Activated CD4-positive, alpha-beta T cell treated with anti-CD3 and anti-CD28 coated beads, Interleukin-2, amount 10 ng/mL, durations not matched to agents 24 days and 14 days (primary cell): ENCODE results near the gene UTP11. TPM values are rescaled to one million over a fixed set of nuclear protein-coding genes. Genes with fewer than 3 reads are reported as not detected.

ENCODE experiments used
- DNase-seq: peaks from one replicate; pipeline ENCODE4 v3.0.0; 2022
- H3K27ac Mint-ChIP-seq: one replicate; pipeline ENCODE4 v1.8.0; 2022; ENCODE audit warnings: mild to moderate bottlenecking, mixed read lengths
- H3K27me3 Mint-ChIP-seq: one replicate; pipeline ENCODE4 v1.8.0; 2022; ENCODE audit warnings: mixed read lengths
- H3K36me3 Mint-ChIP-seq: one replicate; pipeline ENCODE4 v1.8.0; 2022; ENCODE audit warnings: low read depth, mild to moderate bottlenecking, mixed read lengths
- H3K4me1 Mint-ChIP-seq: one replicate; pipeline ENCODE4 v1.8.0; 2021; ENCODE audit warnings: mixed read lengths
- H3K4me3 Mint-ChIP-seq: one replicate; pipeline ENCODE4 v1.8.0; 2022; ENCODE audit warnings: mild to moderate bottlenecking, moderate library complexity, mixed read lengths
- H3K9me3 Mint-ChIP-seq: one replicate; pipeline ENCODE4 v1.8.0; 2021; ENCODE audit warnings: mixed read lengths
- intact Hi-C: fragments of 100-400 bp; cut with micrococcal nuclease; formaldehyde crosslinking; loops from one replicate; pipeline ENCODE4 v1.15.1; 2023
- total RNA-seq: library from RNA; stranded (reverse); gene quantifications from 2 replicates; pipeline ENCODE4 v1.2.3, GENCODE V29; 2022

UTP11 gene
- total RNA-seq, 1 donor from 2014 or later, result 99.5 TPM

DNA sequence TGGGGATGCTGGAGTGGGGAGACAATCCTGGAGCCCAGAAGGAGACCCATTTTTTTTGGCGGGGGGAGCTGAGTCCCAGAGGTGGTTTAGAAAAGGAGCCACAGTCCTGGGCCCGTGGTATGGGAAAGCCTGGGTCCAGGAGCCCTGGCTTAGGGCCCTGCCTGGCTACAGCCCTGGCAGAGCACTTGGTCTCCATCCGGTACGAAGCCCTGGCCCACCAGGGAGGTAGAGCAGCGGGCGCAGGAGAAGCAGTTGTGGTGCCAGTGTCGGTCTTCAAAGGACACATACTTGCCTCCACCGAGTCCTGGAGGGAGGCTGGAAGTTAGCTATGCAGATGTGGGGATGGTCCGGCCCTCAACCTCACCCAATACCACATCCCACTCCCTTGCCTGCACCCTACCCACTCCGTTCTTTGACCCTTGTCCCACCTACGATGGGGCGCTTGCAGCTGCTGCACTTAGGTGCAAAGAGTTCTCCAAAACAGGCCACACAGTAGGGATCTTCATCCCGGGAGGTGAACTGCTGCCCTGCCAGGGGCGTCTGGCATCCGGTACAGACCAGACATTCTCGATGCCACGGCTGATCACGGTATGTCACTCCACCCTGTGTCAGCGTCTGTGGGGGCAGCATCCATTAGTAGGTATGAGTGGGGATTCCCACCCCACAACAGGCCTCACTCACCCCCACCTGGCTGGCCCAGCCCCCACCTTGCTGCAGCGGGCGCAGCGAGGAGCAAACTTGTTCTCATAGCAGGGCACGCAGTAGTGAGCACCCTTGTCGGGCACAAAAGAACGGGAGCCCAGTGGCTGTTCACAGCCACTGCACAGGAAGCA lies 15.1 kb upstream of the UTP11 start:
- intact Hi-C loops, result loop anchor here (5.0 to 10.0 kb wide), 2 partner anchors 65 to 303 kb away; partner anchors contain the start of gene CDCA8
- Mint-ChIP-seq H3K4me1 (peaks cover 51% of the 10 kb centered on the region), H3K36me3 (peaks cover 40% of the 10 kb centered on the region), H3K27me3 (no peaks in the 10 kb centered on the region), H3K4me3 (no peak overlapping the region), H3K9me3 (no peaks in the 10 kb centered on the region), H3K27ac (peak overlapping the region; percentile 41)
- no peak for DNase-seq

DNA sequence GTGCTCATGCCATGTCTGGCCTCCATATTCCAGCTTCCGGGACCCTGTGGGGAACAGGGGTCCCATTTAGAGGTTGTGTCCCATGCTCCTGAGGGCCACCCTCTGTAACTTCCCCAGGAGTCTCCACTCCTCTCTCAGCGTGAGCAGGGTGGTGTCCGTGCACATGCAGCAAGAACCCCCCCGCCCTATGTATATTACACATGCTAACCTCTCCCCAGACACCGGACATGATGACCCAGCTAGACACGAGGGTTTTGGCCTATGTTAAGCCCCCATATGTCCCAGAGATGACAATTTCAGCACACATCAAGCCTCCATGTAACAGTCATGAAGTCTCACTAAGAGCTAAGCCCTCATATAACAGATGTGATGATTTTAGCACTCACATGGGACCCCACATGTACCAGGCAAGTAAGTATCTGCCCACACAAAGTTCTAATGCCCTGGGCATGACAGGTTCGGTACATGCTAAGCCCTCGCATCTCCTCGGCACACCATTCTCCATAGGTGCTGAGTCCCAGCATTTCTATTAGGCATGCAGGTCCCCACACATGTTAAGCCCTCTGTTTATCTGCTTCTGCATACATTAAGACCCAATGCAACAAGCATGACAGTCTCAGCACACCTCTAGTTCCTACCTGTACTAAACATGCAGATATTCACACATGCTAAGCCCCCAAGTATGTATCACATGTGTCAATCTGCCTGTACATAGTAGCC lies 14.3 kb upstream of the UTP11 start:
- Mint-ChIP-seq H3K4me3 (peak overlapping the region; percentile 1), H3K4me1 (peaks cover 53% of the 10 kb centered on the region), H3K36me3 (peaks cover 41% of the 10 kb centered on the region), H3K27ac (peak overlapping the region; percentile 59), H3K9me3 (no peaks in the 10 kb centered on the region), H3K27me3 (no peaks in the 10 kb centered on the region)
- DNase-seq, result no peak
- intact Hi-C loops, result loop anchor here (5.0 to 10.0 kb wide), 2 partner anchors 66 to 303 kb away; partner anchors contain the start of gene CDCA8

- intact Hi-C loops, result loop anchor here (5.0 to 10.0 kb wide), 2 partner anchors 67 to 304 kb away; partner anchors contain the start of gene CDCA8
Observed at GRCh38 chr1:37998913-37999429, 13.6 kb upstream of the UTP11 start.

GRCh38 chr1:37999430-38000232 lies 12.9 kb upstream of the UTP11 start:
- Mint-ChIP-seq H3K27ac (peak overlapping the region; percentile 92), H3K4me3 (peak overlapping the region; percentile 79), H3K4me1 (peaks cover 63% of the 10 kb centered on the region), H3K27me3 (no peaks in the 10 kb centered on the region), H3K36me3 (peaks cover 53% of the 10 kb centered on the region), H3K9me3 (no peaks in the 10 kb centered on the region)
- DNase-seq, result no peak
- intact Hi-C loops, result loop anchor here (5.0 to 10.0 kb wide), 2 partner anchors 67 to 305 kb away; partner anchors contain the start of gene CDCA8

More at GRCh38 chr1:37998913-37999429, 13.6 kb upstream of the UTP11 start:
- Mint-ChIP-seq H3K4me3 (peak overlapping the region; percentile 79), H3K9me3 (no peaks in the 10 kb centered on the region), H3K27me3 (no peaks in the 10 kb centered on the region), H3K36me3 (peaks cover 48% of the 10 kb centered on the region), H3K4me1 (peaks cover 60% of the 10 kb centered on the region), H3K27ac (peak overlapping the region; percentile 92)
- DNase-seq, result no peak

- peaks cover 58% of the 10 kb centered on the region for H3K4me1 Mint-ChIP-seq
- peak overlapping the region; percentile 92 for H3K27ac Mint-ChIP-seq
- H3K36me3 Mint-ChIP-seq, result peaks cover 49% of the 10 kb centered on the region
- no peak for DNase-seq
- intact Hi-C loops, result no loop called here
- H3K4me3 Mint-ChIP-seq, result peak overlapping the region; percentile 79
- no peaks in the 10 kb centered on the region for H3K27me3 Mint-ChIP-seq
- H3K9me3 Mint-ChIP-seq, result no peaks in the 10 kb centered on the region
Observed at GRCh38 chr1:38000233-38000528, 12.4 kb upstream of the UTP11 start.

- DNase-seq, result no peak
- Mint-ChIP-seq H3K4me1 (peaks cover 57% of the 10 kb centered on the region), H3K9me3 (no peaks in the 10 kb centered on the region), H3K4me3 (peak overlapping the region; percentile 79), H3K27me3 (no peaks in the 10 kb centered on the region), H3K27ac (peak overlapping the region; percentile 92), H3K36me3 (peaks cover 46% of the 10 kb centered on the region)
- intact Hi-C loops, result no loop called here
Observed at GRCh38 chr1:38000529-38001455, 11.7 kb upstream of the UTP11 start.

DNA sequence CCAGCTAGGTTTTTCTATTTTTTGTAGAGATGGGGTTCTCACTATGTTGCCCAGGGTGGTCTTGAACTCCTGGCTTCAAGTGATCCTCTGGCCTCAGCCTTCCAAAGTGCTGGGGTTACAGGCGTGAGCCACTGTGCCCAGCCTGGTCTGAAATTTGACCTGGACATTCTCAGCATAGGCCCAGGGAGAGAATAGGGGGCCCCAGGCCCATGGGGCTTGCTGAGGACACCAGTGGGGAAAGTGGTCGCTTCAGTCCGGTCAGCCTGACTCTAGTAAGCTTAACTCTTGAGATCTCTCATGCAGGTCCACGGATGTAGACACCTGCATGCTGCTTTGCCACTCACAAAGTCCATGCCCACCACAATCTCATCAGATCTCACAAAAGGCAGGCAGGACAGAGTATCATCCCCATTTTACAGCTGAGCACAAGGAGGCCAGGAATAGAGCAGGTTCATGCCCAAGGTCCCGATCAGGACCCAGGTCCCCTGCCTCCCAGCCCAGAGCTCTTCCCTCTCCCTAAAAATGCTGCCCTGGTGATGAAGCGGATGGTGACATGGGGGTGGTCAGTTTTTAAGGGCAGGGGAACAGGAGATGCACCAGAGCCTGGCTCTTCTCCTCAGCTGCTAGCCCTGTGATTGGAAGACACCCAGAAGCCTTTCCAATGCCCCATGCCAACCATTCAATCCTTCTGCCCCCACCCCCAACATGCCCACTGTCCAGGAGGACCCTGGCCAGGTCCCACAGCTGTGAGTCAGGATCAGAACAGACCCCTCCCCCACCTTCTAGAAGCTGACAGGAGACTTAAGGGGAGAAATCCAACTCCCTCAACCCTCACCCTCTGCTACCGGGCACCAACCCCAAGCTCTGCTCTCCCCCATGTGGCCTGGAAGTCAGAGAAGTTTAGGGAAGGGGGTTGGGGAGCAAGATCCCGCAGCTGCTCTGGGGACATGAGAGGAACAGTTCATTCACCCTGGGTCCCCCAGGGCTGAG lies 9.0 kb upstream of the UTP11 start:
- no peaks in the 10 kb centered on the region for H3K27me3 Mint-ChIP-seq
- no peak for DNase-seq
- H3K36me3 Mint-ChIP-seq, result peaks cover 33% of the 10 kb centered on the region
- H3K4me1 Mint-ChIP-seq, result peaks cover 46% of the 10 kb centered on the region
- H3K4me3 Mint-ChIP-seq, result peak overlapping the region; percentile 99
- H3K9me3 Mint-ChIP-seq, result no peaks in the 10 kb centered on the region
- intact Hi-C loops, result loop anchor here (1.0 kb wide), 1 partner anchor 13 kb away; the partner anchor contains the start of gene SF3A3
- peak overlapping the region; percentile 93 for H3K27ac Mint-ChIP-seq

GRCh38 chr1:38004284-38005108 lies 8.0 kb upstream of the UTP11 start:
- Mint-ChIP-seq H3K9me3 (no peaks in the 10 kb centered on the region), H3K4me3 (peak overlapping the region; percentile 99), H3K36me3 (peaks cover 25% of the 10 kb centered on the region), H3K27ac (peak overlapping the region; percentile 93), H3K27me3 (no peaks in the 10 kb centered on the region), H3K4me1 (peaks cover 47% of the 10 kb centered on the region)
- intact Hi-C loops, result loop anchor here (1.0 kb wide), 1 partner anchor 14 kb away; the partner anchor contains the start of gene SF3A3
- DNase-seq, result peak; percentile 77

DNA sequence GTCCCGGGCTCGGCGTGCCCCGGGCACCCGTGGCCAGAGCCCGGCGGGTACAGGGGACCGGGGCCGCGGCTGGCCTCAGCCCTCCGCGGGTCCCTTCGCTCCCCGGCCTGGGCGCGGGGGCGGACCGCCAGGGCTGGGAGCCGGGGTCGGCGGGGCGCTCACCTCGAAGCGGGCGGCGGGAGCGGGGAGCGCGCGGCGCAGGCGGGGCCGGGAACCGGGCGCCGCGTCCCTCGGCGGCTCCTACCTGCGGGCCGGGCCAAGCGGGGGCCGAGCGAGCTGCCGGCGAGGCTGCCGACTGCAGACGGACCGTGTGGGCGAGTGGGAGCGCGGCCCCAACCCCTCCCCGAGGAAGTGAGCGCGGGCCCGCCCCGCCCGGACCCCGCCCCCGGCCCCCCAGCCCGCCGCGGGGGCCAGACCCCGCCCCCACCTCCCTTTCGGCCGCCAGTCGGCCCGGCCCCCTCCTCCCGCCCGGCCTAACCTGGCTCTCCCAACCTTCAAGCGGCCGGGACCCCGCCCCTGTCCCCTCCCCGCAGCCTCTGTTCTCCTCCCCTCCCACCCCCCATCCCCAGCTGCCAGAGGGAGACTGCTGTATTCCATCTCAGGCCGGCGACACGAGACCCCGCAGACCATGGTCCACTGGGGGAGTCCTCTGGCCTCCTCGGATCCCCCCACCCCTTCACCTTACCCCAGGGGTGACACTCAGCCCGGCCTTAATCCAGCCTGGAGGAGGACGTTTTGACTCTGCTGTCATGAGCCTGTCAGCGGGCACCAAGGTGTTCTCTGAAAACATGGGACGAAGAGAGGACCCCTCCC lies 7.1 kb upstream of the UTP11 start, which contains the start of gene FHL3:
Gene FHL3 (minus strand): TSS at position 320 of the 813 bp plus-strand sequence. CDS start 6,102 bp downstream, outside the sequence.
- intact Hi-C loops, result no loop called here
- Mint-ChIP-seq H3K4me1 (peaks cover 47% of the 10 kb centered on the region), H3K9me3 (no peaks in the 10 kb centered on the region), H3K27me3 (no peaks in the 10 kb centered on the region), H3K4me3 (peak within 1 kb of the TSS; percentile 99), H3K36me3 (peaks cover 21% of the 10 kb centered on the region), H3K27ac (peak within 1 kb of the TSS; percentile 93)
- DNase-seq, result peak; percentile 83

DNA sequence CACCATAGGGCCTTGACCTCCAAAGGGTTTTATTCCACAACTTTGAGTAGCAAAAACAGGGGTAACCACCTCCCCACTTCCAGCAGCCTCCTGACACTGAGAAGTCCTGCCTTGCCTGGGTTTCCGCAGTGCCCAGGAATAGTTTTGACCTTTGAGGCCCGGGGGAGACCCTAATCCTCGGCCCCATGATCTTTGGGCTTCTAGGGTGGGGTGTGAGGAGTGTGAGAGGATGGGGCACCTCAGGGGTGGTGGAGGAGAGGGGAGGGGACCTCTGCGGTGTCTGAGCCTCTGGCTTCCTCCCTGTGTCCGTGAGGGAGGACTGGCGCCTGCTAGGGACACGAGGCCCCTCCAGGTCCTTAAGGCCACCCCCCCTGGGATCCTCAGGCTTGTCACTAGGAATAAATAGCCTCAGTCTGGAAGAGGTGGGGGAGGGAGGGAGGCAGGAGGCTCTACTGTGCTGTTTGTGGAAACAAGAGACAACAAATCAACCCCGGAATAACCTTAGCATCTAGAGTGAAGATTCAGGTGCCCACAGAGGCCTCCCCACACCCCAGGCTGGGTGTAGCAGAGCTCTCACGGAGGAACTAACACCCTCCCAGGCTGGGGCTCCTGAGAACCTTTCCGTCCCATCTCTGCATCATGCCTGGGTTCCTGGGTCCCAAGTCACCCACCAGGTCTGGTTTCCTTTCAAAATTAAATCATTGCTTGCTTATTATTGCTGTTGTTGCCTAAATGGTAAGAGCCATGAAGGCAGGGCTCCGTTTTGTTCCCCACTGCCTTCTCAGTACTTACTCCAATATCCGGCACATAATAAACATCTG lies 6.3 kb upstream of the UTP11 start:
- H3K9me3 Mint-ChIP-seq, result no peaks in the 10 kb centered on the region
- peaks cover 45% of the 10 kb centered on the region for H3K4me1 Mint-ChIP-seq
- peak overlapping the region; percentile 74 for H3K4me3 Mint-ChIP-seq
- H3K27ac Mint-ChIP-seq, result peak overlapping the region; percentile 70
- intact Hi-C loops, result no loop called here
- no peak for DNase-seq
- H3K36me3 Mint-ChIP-seq, result peaks cover 18% of the 10 kb centered on the region
- no peaks in the 10 kb centered on the region for H3K27me3 Mint-ChIP-seq
